SH-SY5Y (cell line): Measurements from ENCODE around the gene GRID2.

ENCODE experiments used
- GATA2 ChIP-seq: IDR thresholded peaks from 2 replicates; pipeline ENCODE4 v1.6.1; 2011; ENCODE audit warnings: mild to moderate bottlenecking, low read depth, low read length
- GATA3 ChIP-seq: IDR thresholded peaks from 2 replicates; pipeline ENCODE4 v1.6.1; 2011; ENCODE audit warnings: low read depth, mild to moderate bottlenecking, low read length, moderate library complexity

DNA sequence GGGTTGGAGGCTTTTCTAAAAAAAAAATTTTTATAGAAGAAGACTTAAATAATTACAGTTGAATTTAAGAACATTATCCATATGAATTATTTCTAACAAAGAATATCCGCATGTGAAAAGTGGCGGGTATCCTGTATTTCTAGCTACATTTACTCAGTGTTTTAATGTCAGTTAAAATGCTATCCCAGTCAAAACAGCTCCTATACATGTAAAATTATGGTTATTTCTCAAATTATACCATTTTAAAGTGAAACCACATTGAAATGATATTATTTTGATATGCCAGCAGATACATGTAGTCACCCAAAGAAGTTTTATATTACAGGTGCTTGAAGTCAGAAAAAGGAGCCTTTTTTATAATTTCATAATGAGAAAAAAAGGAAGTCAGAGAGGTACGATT lies 1356.3 kb downstream of the GRID2 start:
- TF ChIP-seq GATA2 (no peak), GATA3 (no peak)
